Gastroesophageal sphincter (tissue), 4 donors: ENCODE measurements around the gene GABRB3. TPM values are rescaled to one million over a fixed set of nuclear protein-coding genes. Genes with fewer than 3 reads are reported as not detected.

Source experiments
- ATAC-seq: fragments of 150-250 bp; one replicate; pipeline ENCODE4 v1.9.1; 2016; ENCODE audit warnings: mild to moderate bottlenecking, moderate library complexity
- H3K27ac ChIP-seq, 4 donors: fragments of 200-600 bp; sonication (generic) in 3 of 4; 1 replicate in 3 of 4; 2 replicates in 1 of 4; pipeline ENCODE4 v1.5.1; 2016 to 2019
- H3K27me3 ChIP-seq: fragments of 200-600 bp; sonication (generic); one replicate; pipeline ENCODE4 v1.5.1; 2019
- H3K36me3 ChIP-seq, 2 donors: fragments of 200-600 bp; sonication (generic); one replicate each; pipeline ENCODE4 v1.5.1; 2019; ENCODE audit warnings: control low read depth in 1 of 2
- H3K4me1 ChIP-seq, 3 donors: fragments of 200-600 bp; sonication (generic); 1 replicate in 2 of 3; 2 replicates in 1 of 3; pipeline ENCODE4 v1.5.1; 2016 to 2019; ENCODE audit warnings: control low read depth in 2 of 3
- H3K4me3 ChIP-seq, 2 donors: fragments of 200-600 bp; sonication (generic); one replicate each; pipeline ENCODE4 v1.5.1; 2019; ENCODE audit warnings: mild to moderate bottlenecking in 1 of 2, moderate library complexity in 1 of 2
- H3K9me3 ChIP-seq, 3 donors: fragments of 200-600 bp; sonication (generic); one replicate each; pipeline ENCODE4 v1.5.1; 2017 to 2019; ENCODE audit warnings: control low read depth in 2 of 3
- EP300 ChIP-seq: sonication (generic); formaldehyde crosslinking; IDR thresholded peaks from one replicate; pipeline ENCODE4 v1.6.1; 2017; ENCODE audit warnings: antibody characterized with exemption, mild to moderate bottlenecking
- POLR2A ChIP-seq, 2 donors: fragments of 450-650 bp; IDR thresholded peaks; one replicate each; pipeline ENCODE4 v1.6.1; 2017; ENCODE audit warnings: antibody characterized with exemption in 2 of 2, mild to moderate bottlenecking in 2 of 2, moderate library complexity in 1 of 2
- POLR2AphosphoS5 ChIP-seq: sonication (generic); formaldehyde crosslinking; IDR thresholded peaks from one replicate; pipeline ENCODE4 v1.6.1; 2017; ENCODE audit warnings: antibody characterized with exemption
- WGBS, 2 donors: methylation state at CpG; one replicate each; pipeline ENCODE4 v1.1.5; 2018; ENCODE audit warnings: low coverage in 1 of 2; 5-methylcytosine and 5-hydroxymethylcytosine counted together
- total RNA-seq, 4 donors: library from RNA; depleted of rRNA; stranded (reverse); fragments of >200 nt; gene quantifications; one replicate each; pipeline ENCODE4 v1.1.0, GENCODE V29; 2016
- TF ChIP-seq, protein P1 (sequence below), 4 experiments: fragments of 200-600 bp in 2 of 4; fragments of 450-650 bp in 2 of 4; sonication (generic) in 1 of 4; IDR thresholded peaks; one replicate each; pipeline ENCODE4 v1.5.1; 2017 to 2019; ENCODE audit warnings: antibody characterized with exemption in 4 of 4, mild to moderate bottlenecking in 2 of 4, moderate library complexity in 2 of 4

Gene GABRB3
- total RNA-seq, 4 donors from 2014 or later: 2.4 to 4.3 (median 3.6) TPM

DNA sequence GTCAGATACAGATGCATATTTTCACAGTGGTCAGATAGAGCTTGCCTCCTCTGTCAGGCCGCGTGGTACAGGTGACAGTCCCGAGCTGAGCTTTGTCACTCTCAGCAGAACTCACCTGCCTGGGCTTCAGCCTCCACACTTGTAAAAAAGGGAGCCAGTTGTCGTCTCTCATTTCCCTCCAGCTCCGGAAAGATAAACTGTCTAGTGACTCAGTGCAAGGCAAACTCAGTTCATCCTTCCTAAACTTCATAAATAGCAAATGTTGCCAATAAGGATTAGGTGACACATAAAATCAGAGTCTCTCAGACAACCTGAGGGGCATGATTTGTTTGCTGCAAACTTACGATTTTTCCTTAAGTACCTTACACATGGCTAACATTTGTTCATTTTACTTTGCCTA lies 116.8 kb downstream of the GABRB3 start:
- no peaks in the 10 kb centered on the region for H3K4me1 ChIP-seq
- WGBS, 2 donors: 82 to 83% methylated on average over 5 to 6 of the region's 6 CpGs
- no peaks in the 10 kb centered on the region for H3K36me3 ChIP-seq
- no peak overlapping the region for H3K4me3 ChIP-seq
- TF ChIP-seq, protein P1, sequence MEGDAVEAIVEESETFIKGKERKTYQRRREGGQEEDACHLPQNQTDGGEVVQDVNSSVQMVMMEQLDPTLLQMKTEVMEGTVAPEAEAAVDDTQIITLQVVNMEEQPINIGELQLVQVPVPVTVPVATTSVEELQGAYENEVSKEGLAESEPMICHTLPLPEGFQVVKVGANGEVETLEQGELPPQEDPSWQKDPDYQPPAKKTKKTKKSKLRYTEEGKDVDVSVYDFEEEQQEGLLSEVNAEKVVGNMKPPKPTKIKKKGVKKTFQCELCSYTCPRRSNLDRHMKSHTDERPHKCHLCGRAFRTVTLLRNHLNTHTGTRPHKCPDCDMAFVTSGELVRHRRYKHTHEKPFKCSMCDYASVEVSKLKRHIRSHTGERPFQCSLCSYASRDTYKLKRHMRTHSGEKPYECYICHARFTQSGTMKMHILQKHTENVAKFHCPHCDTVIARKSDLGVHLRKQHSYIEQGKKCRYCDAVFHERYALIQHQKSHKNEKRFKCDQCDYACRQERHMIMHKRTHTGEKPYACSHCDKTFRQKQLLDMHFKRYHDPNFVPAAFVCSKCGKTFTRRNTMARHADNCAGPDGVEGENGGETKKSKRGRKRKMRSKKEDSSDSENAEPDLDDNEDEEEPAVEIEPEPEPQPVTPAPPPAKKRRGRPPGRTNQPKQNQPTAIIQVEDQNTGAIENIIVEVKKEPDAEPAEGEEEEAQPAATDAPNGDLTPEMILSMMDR (IDR thresholded peaks at IDR 0.05): no peak
- TF ChIP-seq POLR2A (IDR thresholded peaks at IDR 0.05) (no peak), POLR2AphosphoS5 (no peak), EP300 (no peak)
- H3K27ac ChIP-seq: no peak overlapping the region
- ATAC-seq: no peak
- H3K27me3 ChIP-seq: no peaks in the 10 kb centered on the region
- H3K9me3 ChIP-seq: peaks cover 0 to 6% (median 0%) of the 10 kb centered on the region in 3 donors

DNA sequence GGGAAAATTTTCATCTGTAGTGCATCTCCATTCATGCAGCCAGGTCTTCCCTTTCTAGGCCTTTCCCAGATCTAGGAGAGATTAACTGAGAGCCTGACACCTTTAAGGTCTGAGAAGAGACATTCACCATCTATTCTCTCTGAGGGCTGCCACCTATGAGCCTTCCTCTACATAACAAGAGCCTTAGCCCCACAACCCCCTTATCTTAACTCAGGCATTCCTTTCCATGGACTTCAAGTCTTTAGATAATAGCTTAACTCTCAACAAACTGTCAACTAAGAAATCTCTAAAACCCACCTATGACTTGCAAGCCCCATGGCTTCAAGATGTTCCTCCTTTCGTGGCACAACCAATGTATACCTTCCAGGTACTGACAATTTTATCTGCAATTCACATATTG lies 121.0 kb downstream of the GABRB3 start:
- Histone ChIP-seq H3K27ac (no peak overlapping the region), H3K36me3 (no peaks in the 10 kb centered on the region), H3K4me3 (no peak overlapping the region), H3K9me3 (peaks cover 0 to 10% (median 0%) of the 10 kb centered on the region in 3 donors), H3K4me1 (no peaks in the 10 kb centered on the region), H3K27me3 (no peaks in the 10 kb centered on the region)
- no peak for ATAC-seq
- WGBS, 2 donors: 57 to 67% methylated on average over 1 of the region's 1 CpG
- TF ChIP-seq POLR2A (IDR thresholded peaks at IDR 0.05) (no peak), POLR2AphosphoS5 (no peak), EP300 (no peak)
- TF ChIP-seq, protein P1 (IDR thresholded peaks at IDR 0.05): no peak

DNA sequence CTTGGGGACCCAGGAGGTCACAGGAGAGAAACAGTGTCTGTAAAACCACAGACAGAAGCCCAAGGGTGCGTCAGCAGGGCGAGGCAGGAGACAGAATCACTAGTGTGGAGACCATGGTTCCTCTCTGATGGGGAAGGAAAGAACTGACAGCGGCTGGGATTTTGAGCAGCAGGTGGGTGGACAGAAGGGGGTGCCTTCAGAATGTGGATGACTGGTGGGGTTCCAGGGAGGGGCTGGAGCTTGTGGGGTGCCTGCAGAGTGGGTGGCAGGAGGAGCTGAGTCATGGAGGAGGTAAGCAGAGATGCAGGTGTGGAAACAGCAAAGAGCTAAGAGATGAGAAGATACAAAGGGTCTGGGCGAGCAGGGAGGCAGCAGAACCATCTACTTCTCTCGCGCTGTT lies 124.2 kb downstream of the GABRB3 start:
- no peaks in the 10 kb centered on the region for H3K4me1 ChIP-seq
- no peaks in the 10 kb centered on the region for H3K27me3 ChIP-seq
- H3K36me3 ChIP-seq: no peaks in the 10 kb centered on the region
- WGBS, 2 donors: 87 to 93% methylated on average over 2 to 5 of the region's 6 CpGs
- H3K27ac ChIP-seq: no peak overlapping the region
- H3K4me3 ChIP-seq: no peak overlapping the region
- H3K9me3 ChIP-seq: peaks cover 0 to 10% (median 0%) of the 10 kb centered on the region in 3 donors
- ATAC-seq: no peak
- TF ChIP-seq, protein P1 (IDR thresholded peaks at IDR 0.05): no peak
- TF ChIP-seq POLR2A (IDR thresholded peaks at IDR 0.05): no peak
- no peak for TF ChIP-seq EP300
- no peak for TF ChIP-seq POLR2AphosphoS5

- WGBS, 2 donors: 76 to 82% methylated on average over 7 to 8 of the region's 9 CpGs
Measured at GRCh38 chr15:26644948-26645347, 127.9 kb downstream of the GABRB3 start.

GRCh38 chr15:26641144-26641543 lies 131.7 kb downstream of the GABRB3 start:
- Histone ChIP-seq H3K27me3 (no peaks in the 10 kb centered on the region), H3K9me3 (no peaks in the 10 kb centered on the region), H3K27ac (no peak overlapping the region), H3K4me1 (no peaks in the 10 kb centered on the region), H3K4me3 (no peak overlapping the region), H3K36me3 (no peaks in the 10 kb centered on the region)
- TF ChIP-seq POLR2A (IDR thresholded peaks at IDR 0.05): no peak
- no peak for TF ChIP-seq POLR2AphosphoS5
- TF ChIP-seq, protein P1 (IDR thresholded peaks at IDR 0.05): no peak
- TF ChIP-seq EP300: no peak
- WGBS, 2 donors: 81 to 90% methylated on average over 4 to 6 of the region's 6 CpGs
- ATAC-seq: no peak

More at GRCh38 chr15:26644948-26645347, 127.9 kb downstream of the GABRB3 start:
- no peaks in the 10 kb centered on the region for H3K4me1 ChIP-seq
- TF ChIP-seq, protein P1 (IDR thresholded peaks at IDR 0.05): no peak
- TF ChIP-seq POLR2AphosphoS5: no peak
- TF ChIP-seq POLR2A (IDR thresholded peaks at IDR 0.05): no peak
- no peak for TF ChIP-seq EP300
- no peak overlapping the region for H3K27ac ChIP-seq
- H3K9me3 ChIP-seq: no peaks in the 10 kb centered on the region
- ATAC-seq: no peak
- H3K27me3 ChIP-seq: no peaks in the 10 kb centered on the region
- no peak overlapping the region for H3K4me3 ChIP-seq
- no peaks in the 10 kb centered on the region for H3K36me3 ChIP-seq
